Measurements from ENCODE around the gene ITGB7. TPM values are rescaled to one million over a fixed set of nuclear protein-coding genes. Genes with fewer than 3 reads are reported as not detected.

ITGB7 gene
- polyA plus RNA-seq (2011; rRNA removed): 0.59 and 0.63 TPM in 2 replicates
- polyA minus RNA-seq (2011; rRNA and poly(A)+ RNA removed): 0.51 and 1.4 TPM in 2 replicates

GRCh38 chr12:53207042-53207441 lies at the start of gene ITGB7:
Gene ITGB7, minus strand, starts transcription at chr12:53207251. Its CDS starts 6,808 bp downstream, at chr12:53200443.
- POLR2A ChIA-PET: no interaction called here
- CTCF ChIA-PET: interaction anchor here (1.3 to 13.1 kb wide), 3 partner anchors 44 to 93 kb away, joined by 6 to 240 read pairs (median 6); partner anchors contain the start of gene MYG1
- TF ChIP-seq CTCF (IDR thresholded peaks at IDR 0.05; ENCODE audit: insufficient read depth, low read depth, low read length): no peak

GRCh38 chr12:53255996-53256395 lies 48.9 kb upstream of the ITGB7 start:
- H3K36me3 ChIP-seq (ENCODE audit: control insufficient read depth, insufficient read depth, low read length): peaks cover 11% of the 10 kb centered on the region
- TF ChIP-seq CTCF (IDR thresholded peaks at IDR 0.05; ENCODE audit: insufficient read depth, low read depth, low read length): no peak
- H3K4me3 ChIP-seq (ENCODE audit: low read depth, low read length): no peak overlapping the region
- CTCF ChIA-PET: interaction anchor here (5.5 kb wide), 1 partner anchor 11 kb away, joined by 40 read pairs; the partner anchor contains the start of gene ESPL1
- H3K27me3 ChIP-seq (ENCODE audit: control insufficient read depth, insufficient read depth, low read length): no peaks in the 10 kb centered on the region
- POLR2A ChIA-PET: no interaction called here
- DNase-seq (ENCODE audit: low read depth): no peak

More at GRCh38 chr12:53207042-53207441, at the start of gene ITGB7:
- no peak within 1 kb of the TSS for H3K4me3 ChIP-seq (ENCODE audit: low read depth, low read length)
- H3K27me3 ChIP-seq (ENCODE audit: control insufficient read depth, insufficient read depth, low read length): no peaks in the 10 kb centered on the region
- DNase-seq (ENCODE audit: low read depth): no peak
- peaks cover 16% of the 10 kb centered on the region for H3K36me3 ChIP-seq (ENCODE audit: control insufficient read depth, insufficient read depth, low read length)

- CTCF ChIA-PET: interaction anchor here (1.2 to 5.5 kb wide), 3 partner anchors 12 to 90 kb away, joined by 3 to 40 read pairs (median 5); partner anchors contain the start of gene ESPL1
- no peak for TF ChIP-seq CTCF (IDR thresholded peaks at IDR 0.05; ENCODE audit: insufficient read depth, low read depth, low read length)
These were observed 47.9 kb upstream of the ITGB7 start for GRCh38 chr12:53254816-53255545.

GRCh38 chr12:53253298-53253697 lies 46.2 kb upstream of the ITGB7 start:
- H3K27me3 ChIP-seq (ENCODE audit: control insufficient read depth, insufficient read depth, low read length): no peaks in the 10 kb centered on the region
- no peak for DNase-seq (ENCODE audit: low read depth)
- CTCF ChIA-PET: interaction anchor here (0.5 to 5.5 kb wide), 6 partner anchors 10 to 42 kb away, joined by 3 to 40 read pairs (median 4); partner anchors contain the start of genes ESPL1 and PFDN5
- no peak for TF ChIP-seq CTCF (IDR thresholded peaks at IDR 0.05; ENCODE audit: insufficient read depth, low read depth, low read length)
- H3K36me3 ChIP-seq (ENCODE audit: control insufficient read depth, insufficient read depth, low read length): peaks cover 11% of the 10 kb centered on the region
- POLR2A ChIA-PET: no interaction called here
- H3K4me3 ChIP-seq (ENCODE audit: low read depth, low read length): no peak overlapping the region

More at GRCh38 chr12:53254816-53255545, 47.9 kb upstream of the ITGB7 start:
- POLR2A ChIA-PET: interaction anchor here (0.7 kb wide), 1 partner anchor 10 kb away, joined by 3 read pairs; no protein-coding TSS in a partner anchor
- Histone ChIP-seq H3K36me3 (ENCODE audit: control insufficient read depth, insufficient read depth, low read length) (peaks cover 11% of the 10 kb centered on the region), H3K4me3 (ENCODE audit: low read depth, low read length) (no peak overlapping the region), H3K27me3 (ENCODE audit: control insufficient read depth, insufficient read depth, low read length) (no peaks in the 10 kb centered on the region)
- no peak for DNase-seq (ENCODE audit: low read depth)

- ChIA-PET POLR2A (no interaction called here), CTCF (interaction anchor here (0.7 to 5.5 kb wide), 8 partner anchors 9 to 49 kb away, joined by 3 to 40 read pairs (median 4); partner anchors contain the start of gene ESPL1)
- H3K36me3 ChIP-seq (ENCODE audit: control insufficient read depth, insufficient read depth, low read length): peaks cover 11% of the 10 kb centered on the region
- no peak for TF ChIP-seq CTCF (IDR thresholded peaks at IDR 0.05; ENCODE audit: insufficient read depth, low read depth, low read length)
- H3K27me3 ChIP-seq (ENCODE audit: control insufficient read depth, insufficient read depth, low read length): no peaks in the 10 kb centered on the region
- no peak for DNase-seq (ENCODE audit: low read depth)
- H3K4me3 ChIP-seq (ENCODE audit: low read depth, low read length): peak overlapping the region; percentile 83
These were observed 45.4 kb upstream of the ITGB7 start for GRCh38 chr12:53252349-53252916.
